HEK293T (cell line): ENCODE measurements around the gene MANBA.

Experiments
- ARNT ChIP-seq: fragments of 450-650 bp; IDR thresholded peaks from 2 replicates; pipeline ENCODE4 v1.6.1; 2017; ENCODE audit warnings: mild to moderate bottlenecking
- BHLHE40 ChIP-seq: fragments of 450-650 bp; IDR thresholded peaks from 2 replicates; pipeline ENCODE4 v1.6.1; 2016; ENCODE audit warnings: mild to moderate bottlenecking, moderate library complexity, borderline replicate concordance
- FOXA1 ChIP-seq: fragments of 450-650 bp; IDR thresholded peaks from 2 replicates; pipeline ENCODE4 v1.6.1; 2016; ENCODE audit warnings: mild to moderate bottlenecking
- FOXK2 ChIP-seq: fragments of 450-650 bp; IDR thresholded peaks from 2 replicates; pipeline ENCODE4 v1.6.1; 2016; ENCODE audit warnings: mild to moderate bottlenecking
- FOXM1 ChIP-seq: fragments of 450-650 bp; IDR thresholded peaks from 2 replicates; pipeline ENCODE4 v1.6.1; 2017; ENCODE audit warnings: mild to moderate bottlenecking, borderline replicate concordance
- SP1 ChIP-seq: fragments of 450-650 bp; IDR thresholded peaks from 2 replicates; pipeline ENCODE4 v1.6.1; 2017
- SUZ12 ChIP-seq: fragments of 450-650 bp; IDR thresholded peaks from 2 replicates; pipeline ENCODE4 v1.6.1; 2016; ENCODE audit warnings: mild to moderate bottlenecking
- TARDBP ChIP-seq: fragments of 450-650 bp; IDR thresholded peaks from 2 replicates; pipeline ENCODE4 v1.6.1; 2016
- ZNF384 ChIP-seq: fragments of 450-650 bp; IDR thresholded peaks from 2 replicates; pipeline ENCODE4 v1.6.1; 2016
- TF ChIP-seq, protein P1 (sequence below): fragments of 450-650 bp; IDR thresholded peaks from 2 replicates; pipeline ENCODE4 v1.6.1; 2016

DNA sequence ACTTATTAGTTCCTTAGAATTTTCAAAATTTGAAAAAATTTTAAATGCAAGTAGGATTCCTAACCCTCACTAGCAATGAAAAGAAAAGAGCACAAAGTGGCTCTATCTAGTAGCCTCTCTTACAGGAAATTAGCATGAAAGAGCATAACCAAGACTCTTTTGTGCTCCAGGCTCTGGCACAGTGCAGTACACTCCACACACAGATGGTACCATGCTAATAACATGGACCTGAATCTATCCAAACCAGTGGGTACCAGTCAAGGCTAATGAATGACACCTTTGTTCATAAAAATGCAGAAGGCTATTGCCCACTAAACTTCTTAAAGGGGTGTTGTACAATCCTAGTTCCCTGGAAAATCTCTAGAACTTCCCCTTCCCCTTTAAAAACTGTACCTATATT is 119.0 kb downstream of the MANBA start:
- TF ChIP-seq TARDBP: no peak
- TF ChIP-seq BHLHE40: no peak
- no peak for TF ChIP-seq FOXK2
- TF ChIP-seq ARNT: no peak
- TF ChIP-seq ZNF384: no peak
- TF ChIP-seq, protein P1, sequence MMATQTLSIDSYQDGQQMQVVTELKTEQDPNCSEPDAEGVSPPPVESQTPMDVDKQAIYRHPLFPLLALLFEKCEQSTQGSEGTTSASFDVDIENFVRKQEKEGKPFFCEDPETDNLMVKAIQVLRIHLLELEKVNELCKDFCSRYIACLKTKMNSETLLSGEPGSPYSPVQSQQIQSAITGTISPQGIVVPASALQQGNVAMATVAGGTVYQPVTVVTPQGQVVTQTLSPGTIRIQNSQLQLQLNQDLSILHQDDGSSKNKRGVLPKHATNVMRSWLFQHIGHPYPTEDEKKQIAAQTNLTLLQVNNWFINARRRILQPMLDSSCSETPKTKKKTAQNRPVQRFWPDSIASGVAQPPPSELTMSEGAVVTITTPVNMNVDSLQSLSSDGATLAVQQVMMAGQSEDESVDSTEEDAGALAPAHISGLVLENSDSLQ: no peak
- no peak for TF ChIP-seq FOXA1
- no peak for TF ChIP-seq SUZ12
- no peak for TF ChIP-seq SP1
- no peak for TF ChIP-seq FOXM1
